GM12872 (cell line): Measurements from ENCODE around the gene LSR.

Experiments
- CTCF ChIP-seq: IDR thresholded peaks from 3 replicates; pipeline ENCODE4 v1.5.1; 2011; ENCODE audit warnings: low read depth, mild to moderate bottlenecking, low read length, moderate library complexity; ENCODE audit not compliant: insufficient read depth

The LSR gene, protein sequence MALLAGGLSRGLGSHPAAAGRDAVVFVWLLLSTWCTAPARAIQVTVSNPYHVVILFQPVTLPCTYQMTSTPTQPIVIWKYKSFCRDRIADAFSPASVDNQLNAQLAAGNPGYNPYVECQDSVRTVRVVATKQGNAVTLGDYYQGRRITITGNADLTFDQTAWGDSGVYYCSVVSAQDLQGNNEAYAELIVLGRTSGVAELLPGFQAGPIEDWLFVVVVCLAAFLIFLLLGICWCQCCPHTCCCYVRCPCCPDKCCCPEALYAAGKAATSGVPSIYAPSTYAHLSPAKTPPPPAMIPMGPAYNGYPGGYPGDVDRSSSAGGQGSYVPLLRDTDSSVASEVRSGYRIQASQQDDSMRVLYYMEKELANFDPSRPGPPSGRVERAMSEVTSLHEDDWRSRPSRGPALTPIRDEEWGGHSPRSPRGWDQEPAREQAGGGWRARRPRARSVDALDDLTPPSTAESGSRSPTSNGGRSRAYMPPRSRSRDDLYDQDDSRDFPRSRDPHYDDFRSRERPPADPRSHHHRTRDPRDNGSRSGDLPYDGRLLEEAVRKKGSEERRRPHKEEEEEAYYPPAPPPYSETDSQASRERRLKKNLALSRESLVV

DNA sequence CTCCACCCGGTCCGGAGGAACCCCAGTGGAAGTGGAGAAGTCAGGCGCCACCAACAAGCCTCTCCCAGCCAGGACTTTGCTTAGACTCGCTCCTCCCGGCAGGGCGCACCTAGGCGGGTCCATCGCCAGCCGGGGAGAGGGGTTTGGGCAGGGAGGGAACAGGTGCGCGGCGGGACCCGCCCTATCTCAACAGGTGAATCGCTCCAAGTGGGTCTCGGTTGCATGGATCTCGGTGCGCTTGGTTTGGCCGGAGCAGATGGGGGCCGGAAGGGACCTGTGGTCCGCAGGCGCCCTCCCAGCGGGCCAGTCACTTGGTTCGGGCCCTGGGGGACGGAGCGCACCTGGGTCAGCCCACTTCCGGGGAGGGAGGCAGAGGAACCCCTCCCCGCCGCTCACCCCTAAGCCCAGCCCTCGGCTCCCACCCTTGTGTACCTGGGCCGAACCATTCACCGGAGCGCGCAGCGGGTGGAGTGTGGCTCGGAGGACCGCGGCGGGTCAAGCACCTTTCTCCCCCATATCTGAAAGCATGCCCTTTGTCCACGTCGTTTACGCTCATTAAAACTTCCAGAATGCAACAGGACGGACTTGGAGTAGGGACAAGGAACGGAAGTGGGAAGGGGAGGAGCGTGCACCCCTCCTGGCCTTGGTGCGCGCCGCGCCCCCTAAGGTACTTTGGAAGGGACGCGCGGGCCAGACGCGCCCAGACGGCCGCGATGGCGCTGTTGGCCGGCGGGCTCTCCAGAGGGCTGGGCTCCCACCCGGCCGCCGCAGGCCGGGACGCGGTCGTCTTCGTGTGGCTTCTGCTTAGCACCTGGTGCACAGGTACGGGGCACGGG is at the start of gene LSR:
TSS of gene LSR (plus strand) at position 693 of the 836 bp plus-strand sequence. CDS start at position 714, 21 bp downstream.
- no peak for TF ChIP-seq CTCF

- TF ChIP-seq CTCF: no peak
Measured at GRCh38 chr19:35199481-35199880, 49.3 kb upstream of the LSR start.

GRCh38 chr19:35202722-35203688 is 45.8 kb upstream of the LSR start:
- TF ChIP-seq CTCF: no peak

- no peak for TF ChIP-seq CTCF
Measured at GRCh38 chr19:35204799-35205732, 43.7 kb upstream of the LSR start.

DNA sequence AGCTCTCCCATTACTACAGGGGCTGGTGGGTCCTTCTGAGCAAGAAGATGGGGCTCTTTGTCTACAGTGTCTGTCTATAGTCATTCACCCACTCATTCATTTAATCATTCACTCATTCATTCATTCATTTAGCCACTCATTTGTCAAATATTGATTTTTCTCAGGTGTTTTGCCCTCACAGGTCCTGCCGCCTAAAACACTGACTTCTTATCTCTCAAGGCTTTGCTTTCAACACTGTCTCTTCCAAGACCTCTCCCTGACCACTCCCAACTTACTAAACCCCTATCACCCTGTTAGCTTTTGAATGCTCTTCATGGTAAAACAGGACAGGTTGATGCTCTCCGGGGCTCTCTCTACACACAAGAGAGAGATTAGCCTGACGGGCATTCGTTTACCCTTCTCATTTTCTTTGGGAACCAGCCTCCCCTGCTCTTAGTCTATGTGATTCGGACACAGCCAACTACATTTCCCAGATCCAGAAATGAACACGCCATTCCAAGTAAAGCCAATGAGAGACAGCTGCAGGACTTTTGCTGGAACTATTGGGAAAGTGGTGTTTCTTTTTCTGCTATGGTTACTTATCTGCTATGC is 43.0 kb upstream of the LSR start:
- TF ChIP-seq CTCF: no peak

GRCh38 chr19:35206379-35206778 is 42.4 kb upstream of the LSR start:
- no peak for TF ChIP-seq CTCF
